Gastroesophageal sphincter (tissue), 4 donors: Measurements from ENCODE around the gene CTNNBL1. TPM values are rescaled to one million over a fixed set of nuclear protein-coding genes. Genes with fewer than 3 reads are reported as not detected.

Source experiments
- ATAC-seq: fragments of 150-250 bp; one replicate; pipeline ENCODE4 v1.9.1; 2016; ENCODE audit warnings: mild to moderate bottlenecking, moderate library complexity
- H3K27ac ChIP-seq, 4 donors: fragments of 200-600 bp; sonication (generic) in 3 of 4; 1 replicate in 3 of 4; 2 replicates in 1 of 4; pipeline ENCODE4 v1.5.1; 2016 to 2019
- H3K27me3 ChIP-seq: fragments of 200-600 bp; sonication (generic); one replicate; pipeline ENCODE4 v1.5.1; 2019
- H3K36me3 ChIP-seq, 2 donors: fragments of 200-600 bp; sonication (generic); one replicate each; pipeline ENCODE4 v1.5.1; 2019; ENCODE audit warnings: control low read depth in 1 of 2
- H3K4me1 ChIP-seq, 3 donors: fragments of 200-600 bp; sonication (generic); 1 replicate in 2 of 3; 2 replicates in 1 of 3; pipeline ENCODE4 v1.5.1; 2016 to 2019; ENCODE audit warnings: control low read depth in 2 of 3
- H3K4me3 ChIP-seq, 2 donors: fragments of 200-600 bp; sonication (generic); one replicate each; pipeline ENCODE4 v1.5.1; 2019; ENCODE audit warnings: mild to moderate bottlenecking in 1 of 2, moderate library complexity in 1 of 2
- H3K9me3 ChIP-seq, 3 donors: fragments of 200-600 bp; sonication (generic); one replicate each; pipeline ENCODE4 v1.5.1; 2017 to 2019; ENCODE audit warnings: control low read depth in 2 of 3
- CTCF ChIP-seq, 4 experiments: fragments of 200-600 bp in 2 of 4; fragments of 450-650 bp in 2 of 4; sonication (generic) in 1 of 4; IDR thresholded peaks; one replicate each; pipeline ENCODE4 v1.5.1; 2017 to 2019; ENCODE audit warnings: antibody characterized with exemption in 4 of 4, mild to moderate bottlenecking in 2 of 4, moderate library complexity in 2 of 4
- EP300 ChIP-seq: sonication (generic); formaldehyde crosslinking; IDR thresholded peaks from one replicate; pipeline ENCODE4 v1.6.1; 2017; ENCODE audit warnings: antibody characterized with exemption, mild to moderate bottlenecking
- POLR2A ChIP-seq, 2 donors: fragments of 450-650 bp; IDR thresholded peaks; one replicate each; pipeline ENCODE4 v1.6.1; 2017; ENCODE audit warnings: antibody characterized with exemption in 2 of 2, mild to moderate bottlenecking in 2 of 2, moderate library complexity in 1 of 2
- POLR2AphosphoS5 ChIP-seq: sonication (generic); formaldehyde crosslinking; IDR thresholded peaks from one replicate; pipeline ENCODE4 v1.6.1; 2017; ENCODE audit warnings: antibody characterized with exemption
- WGBS, 2 donors: methylation state at CpG; one replicate each; pipeline ENCODE4 v1.1.5; 2018; ENCODE audit warnings: low coverage in 1 of 2; 5-methylcytosine and 5-hydroxymethylcytosine counted together
- total RNA-seq, 4 donors: library from RNA; depleted of rRNA; stranded (reverse); fragments of >200 nt; gene quantifications; one replicate each; pipeline ENCODE4 v1.1.0, GENCODE V29; 2016

Gene CTNNBL1
- total RNA-seq, 4 donors from 2014 or later: 43.8 to 58.4 (median 47.1) TPM

DNA sequence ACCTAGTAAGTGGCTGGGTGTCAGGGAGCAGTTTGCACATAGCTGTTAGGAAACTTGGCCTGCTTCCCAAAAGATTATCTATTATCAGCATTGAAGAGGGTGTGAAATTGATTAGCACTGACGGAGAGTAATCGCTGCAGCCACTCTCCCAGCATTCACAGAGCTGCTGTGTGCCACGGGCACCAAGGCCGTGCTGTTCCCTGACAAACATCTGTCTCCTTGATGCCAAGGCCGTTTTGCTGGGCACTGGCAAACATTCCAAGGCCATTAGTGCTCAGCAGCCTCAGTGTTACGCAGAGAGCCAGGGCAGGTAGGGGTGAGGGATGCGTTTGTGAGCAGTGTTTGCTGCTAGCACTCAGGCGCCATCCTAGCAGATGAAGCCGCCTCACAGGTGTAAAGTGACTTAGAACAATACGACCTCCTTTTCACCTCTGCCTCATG is 151.4 kb downstream of the CTNNBL1 start:
- Histone ChIP-seq H3K4me1 (no peaks in the 10 kb centered on the region), H3K4me3 (no peak overlapping the region), H3K9me3 (no peaks in the 10 kb centered on the region), H3K27ac (no peak overlapping the region), H3K36me3 (peaks cover 0 to 97% of the 10 kb centered on the region in 2 donors), H3K27me3 (no peaks in the 10 kb centered on the region)
- WGBS, 2 donors: 68 to 78% methylated on average over 4 of the region's 10 CpGs
- TF ChIP-seq CTCF (IDR thresholded peaks at IDR 0.05) (no peak), POLR2A (IDR thresholded peaks at IDR 0.05) (no peak), POLR2AphosphoS5 (no peak), EP300 (no peak)
- ATAC-seq: no peak

DNA sequence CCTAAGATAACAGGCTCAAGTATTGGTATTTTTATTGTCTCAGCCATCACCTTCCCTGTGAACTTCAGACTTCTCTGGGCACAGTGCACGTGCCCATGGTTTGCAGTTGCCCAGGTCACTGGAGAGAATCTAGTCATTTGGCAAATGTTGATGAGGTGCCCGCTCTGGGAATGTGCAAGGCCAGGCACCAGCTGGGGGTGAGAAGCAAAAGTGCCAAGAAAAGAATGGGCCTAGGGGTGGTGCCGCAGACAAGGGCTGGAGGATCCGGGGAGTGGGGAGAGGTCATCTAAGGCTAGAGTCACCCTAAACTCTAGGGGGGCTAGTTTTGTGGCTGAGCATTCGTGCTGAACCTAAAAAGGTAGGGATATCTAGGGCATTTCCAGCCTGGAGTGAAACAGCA is 152.0 kb downstream of the CTNNBL1 start:
- Histone ChIP-seq H3K4me1 (no peaks in the 10 kb centered on the region), H3K36me3 (peaks cover 0 to 97% of the 10 kb centered on the region in 2 donors), H3K4me3 (no peak overlapping the region), H3K9me3 (no peaks in the 10 kb centered on the region), H3K27ac (no peak overlapping the region), H3K27me3 (no peaks in the 10 kb centered on the region)
- no peak for ATAC-seq
- 90 to 93% methylated on average over 2 to 3 of the region's 5 CpGs for WGBS, 2 donors
- TF ChIP-seq POLR2AphosphoS5 (no peak), POLR2A (IDR thresholded peaks at IDR 0.05) (no peak), EP300 (no peak), CTCF (IDR thresholded peaks at IDR 0.05) (no peak)

- ATAC-seq: no peak
- 79 to 81% methylated on average over 2 to 4 of the region's 4 CpGs for WGBS, 2 donors
- no peaks in the 10 kb centered on the region for H3K4me1 ChIP-seq
- H3K27ac ChIP-seq: no peak overlapping the region
- no peak overlapping the region for H3K4me3 ChIP-seq
- H3K27me3 ChIP-seq: no peaks in the 10 kb centered on the region
- H3K36me3 ChIP-seq: peaks cover 0 to 94% of the 10 kb centered on the region in 2 donors
- TF ChIP-seq POLR2A (IDR thresholded peaks at IDR 0.05): no peak
- TF ChIP-seq EP300: no peak
- TF ChIP-seq CTCF (IDR thresholded peaks at IDR 0.05): no peak
- H3K9me3 ChIP-seq: no peaks in the 10 kb centered on the region
Measured at GRCh38 chr20:37846573-37846972, 152.7 kb downstream of the CTNNBL1 start.

GRCh38 chr20:37848706-37849105 is 154.9 kb downstream of the CTNNBL1 start:
- TF ChIP-seq POLR2AphosphoS5: no peak
- no peak for TF ChIP-seq POLR2A (IDR thresholded peaks at IDR 0.05)
- TF ChIP-seq CTCF (IDR thresholded peaks at IDR 0.05): no peak
- no peak for TF ChIP-seq EP300
- Histone ChIP-seq H3K27ac (no peak overlapping the region), H3K36me3 (peaks cover 0 to 96% of the 10 kb centered on the region in 2 donors), H3K9me3 (no peaks in the 10 kb centered on the region), H3K27me3 (no peaks in the 10 kb centered on the region), H3K4me1 (no peaks in the 10 kb centered on the region), H3K4me3 (no peak overlapping the region)
- ATAC-seq: no peak
- WGBS, 2 donors: 78 to 100% methylated on average over 4 to 5 of the region's 5 CpGs

DNA sequence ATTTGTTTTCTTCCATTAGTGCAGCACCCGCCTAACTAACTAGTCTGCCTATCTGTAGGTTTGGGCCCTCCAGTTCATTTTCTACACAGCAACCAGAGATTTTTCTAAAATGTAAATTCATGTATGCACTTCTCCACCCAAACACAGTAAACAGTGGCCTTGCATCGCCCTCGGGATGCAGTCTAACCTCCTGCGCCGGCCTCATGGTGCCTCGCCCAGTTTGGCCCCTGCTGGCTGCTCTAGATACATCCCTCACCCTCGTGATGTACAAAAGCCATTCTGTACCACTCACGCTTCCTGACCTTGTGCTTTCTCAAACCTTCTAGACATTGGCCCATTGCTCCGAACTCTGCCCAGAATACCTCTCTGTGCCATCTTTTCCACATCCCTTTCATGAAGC is 155.3 kb downstream of the CTNNBL1 start:
- 86 to 98% methylated on average over 4 to 9 of the region's 9 CpGs for WGBS, 2 donors
- Histone ChIP-seq H3K27ac (no peak overlapping the region), H3K4me3 (no peak overlapping the region), H3K36me3 (peaks cover 0 to 96% of the 10 kb centered on the region in 2 donors), H3K9me3 (no peaks in the 10 kb centered on the region), H3K27me3 (no peaks in the 10 kb centered on the region), H3K4me1 (no peaks in the 10 kb centered on the region)
- TF ChIP-seq POLR2A (IDR thresholded peaks at IDR 0.05): no peak
- no peak for TF ChIP-seq POLR2AphosphoS5
- no peak for TF ChIP-seq EP300
- TF ChIP-seq CTCF (IDR thresholded peaks at IDR 0.05): no peak
- ATAC-seq: no peak
